Activated B cell treated with CpG ODN at 0.5 μM for 24 hours (primary cell): ENCODE results near the gene ANKRD28. TPM values are rescaled to one million over a fixed set of nuclear protein-coding genes. Genes with fewer than 3 reads are reported as not detected.

ENCODE experiments used
- ATAC-seq: fragments of 200-7000 bp; cut with Tn5 transposase; one replicate; pipeline ENCODE4 v1.10.0; 2021; ENCODE audit warnings: low read depth, mild to moderate bottlenecking, moderate library complexity
- CTCF ChIA-PET: fragments of 350-600 bp; sonication (Branson Sonifier 250); formaldehyde crosslinking; loops from one replicate; lab custom pipeline; 2021; ENCODE audit warnings: antibody characterized with exemption; lab: Charles Lee
- POLR2A ChIA-PET: fragments of 350-600 bp; sonication (Branson Sonifier 250); formaldehyde crosslinking; loops from one replicate; lab custom pipeline; 2021; ENCODE audit warnings: antibody characterized with exemption; lab: Charles Lee
- DNase-seq: peaks from one replicate; pipeline ENCODE4 v3.0.0; 2022
- H3K27ac Mint-ChIP-seq: one replicate; pipeline ENCODE4 v1.8.0; 2020; ENCODE audit warnings: mixed read lengths
- H3K27me3 Mint-ChIP-seq: one replicate; pipeline ENCODE4 v1.8.0; 2021; ENCODE audit warnings: mixed read lengths
- H3K36me3 Mint-ChIP-seq: one replicate; pipeline ENCODE4 v1.8.0; 2021; ENCODE audit warnings: low read depth, mixed read lengths
- H3K4me1 Mint-ChIP-seq: one replicate; pipeline ENCODE4 v1.8.0; 2021; ENCODE audit warnings: mixed read lengths
- H3K4me3 Mint-ChIP-seq: one replicate; pipeline ENCODE4 v1.8.0; 2020; ENCODE audit warnings: mild to moderate bottlenecking, mixed read lengths
- H3K9me3 Mint-ChIP-seq: one replicate; pipeline ENCODE4 v1.8.0; 2020; ENCODE audit warnings: mixed read lengths
- intact Hi-C: fragments of 100-400 bp; cut with micrococcal nuclease; formaldehyde crosslinking; loops from one replicate; pipeline ENCODE4 v1.15.1; 2024
- total RNA-seq: library from RNA; stranded (reverse); gene quantifications from 2 replicates; pipeline ENCODE4 v1.2.3, GENCODE V29; 2022
- TF ChIP-seq, protein P1 (sequence below): fragments of 200-600 bp; IDR thresholded peaks from one replicate; pipeline ENCODE4 v1.8.0; 2022; ENCODE audit warnings: antibody characterized with exemption, mild to moderate bottlenecking

Gene ANKRD28
- total RNA-seq, 1 donor from 2014 or later, result 29.9 TPM

- ATAC-seq (no peak), DNase-seq (no peak)
- intact Hi-C loops, result no loop called here
- TF ChIP-seq, protein P1, sequence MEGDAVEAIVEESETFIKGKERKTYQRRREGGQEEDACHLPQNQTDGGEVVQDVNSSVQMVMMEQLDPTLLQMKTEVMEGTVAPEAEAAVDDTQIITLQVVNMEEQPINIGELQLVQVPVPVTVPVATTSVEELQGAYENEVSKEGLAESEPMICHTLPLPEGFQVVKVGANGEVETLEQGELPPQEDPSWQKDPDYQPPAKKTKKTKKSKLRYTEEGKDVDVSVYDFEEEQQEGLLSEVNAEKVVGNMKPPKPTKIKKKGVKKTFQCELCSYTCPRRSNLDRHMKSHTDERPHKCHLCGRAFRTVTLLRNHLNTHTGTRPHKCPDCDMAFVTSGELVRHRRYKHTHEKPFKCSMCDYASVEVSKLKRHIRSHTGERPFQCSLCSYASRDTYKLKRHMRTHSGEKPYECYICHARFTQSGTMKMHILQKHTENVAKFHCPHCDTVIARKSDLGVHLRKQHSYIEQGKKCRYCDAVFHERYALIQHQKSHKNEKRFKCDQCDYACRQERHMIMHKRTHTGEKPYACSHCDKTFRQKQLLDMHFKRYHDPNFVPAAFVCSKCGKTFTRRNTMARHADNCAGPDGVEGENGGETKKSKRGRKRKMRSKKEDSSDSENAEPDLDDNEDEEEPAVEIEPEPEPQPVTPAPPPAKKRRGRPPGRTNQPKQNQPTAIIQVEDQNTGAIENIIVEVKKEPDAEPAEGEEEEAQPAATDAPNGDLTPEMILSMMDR, result no peak
- Mint-ChIP-seq H3K9me3 (no peaks in the 10 kb centered on the region), H3K4me3 (no peak overlapping the region), H3K27ac (no peak overlapping the region), H3K36me3 (peaks cover 47% of the 10 kb centered on the region), H3K27me3 (no peaks in the 10 kb centered on the region), H3K4me1 (no peaks in the 10 kb centered on the region)
- ChIA-PET POLR2A (no interaction called here), CTCF (no interaction called here)
These were observed 118.5 kb downstream of the ANKRD28 start for GRCh38 chr3:15679306-15679705.

DNA sequence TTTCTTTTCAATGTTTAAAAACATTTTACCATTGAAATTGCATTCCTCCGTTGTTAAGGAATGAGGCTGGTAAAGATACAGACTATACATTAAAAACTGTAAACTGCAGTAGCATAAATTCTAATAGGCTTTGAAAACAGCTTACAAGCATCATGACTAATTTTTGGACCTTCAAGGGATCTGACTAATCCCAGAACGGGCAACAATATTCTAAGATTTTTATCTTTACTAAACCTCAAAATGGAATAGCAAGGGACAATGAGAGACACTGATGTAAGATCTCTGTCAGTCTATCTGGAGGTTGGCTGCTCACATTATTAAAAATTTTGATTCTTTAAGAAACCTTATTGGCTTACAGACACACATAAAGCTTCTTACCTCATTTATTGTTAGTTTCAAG, 121.5 kb downstream of the ANKRD28 start:
- intact Hi-C loops, result no loop called here
- Mint-ChIP-seq H3K36me3 (peaks cover 33% of the 10 kb centered on the region), H3K27ac (no peak overlapping the region), H3K4me1 (no peaks in the 10 kb centered on the region), H3K27me3 (no peaks in the 10 kb centered on the region), H3K4me3 (no peak overlapping the region), H3K9me3 (no peaks in the 10 kb centered on the region)
- ATAC-seq (no peak), DNase-seq (no peak)
- POLR2A ChIA-PET, result no interaction called here
- CTCF ChIA-PET, result no interaction called here
- TF ChIP-seq, protein P1, result no peak

DNA sequence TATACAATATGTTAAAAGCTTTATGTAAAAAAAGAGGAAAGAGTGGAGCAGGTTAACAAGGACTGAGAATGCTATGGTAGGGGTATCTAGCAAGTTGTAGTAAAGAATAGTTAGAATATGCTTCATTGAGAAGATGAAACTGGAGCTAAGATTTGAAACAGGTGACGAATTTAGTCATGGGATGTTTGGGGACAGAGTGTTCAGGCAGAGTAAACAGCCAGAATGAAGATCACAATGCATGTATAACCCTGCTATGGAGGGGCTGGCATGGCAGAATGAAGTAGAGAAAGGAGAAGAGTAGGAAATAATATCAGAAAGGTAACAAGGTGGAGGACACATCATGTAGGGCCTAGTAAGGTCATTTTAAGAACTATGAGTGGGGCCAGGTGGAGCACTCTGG, 124.2 kb downstream of the ANKRD28 start:
- Mint-ChIP-seq H3K4me3 (no peak overlapping the region), H3K36me3 (peaks cover 44% of the 10 kb centered on the region), H3K27me3 (no peaks in the 10 kb centered on the region), H3K27ac (no peak overlapping the region), H3K9me3 (no peaks in the 10 kb centered on the region), H3K4me1 (no peaks in the 10 kb centered on the region)
- intact Hi-C loops, result no loop called here
- TF ChIP-seq, protein P1, result no peak
- no peak for ATAC-seq
- DNase-seq, result no peak
- ChIA-PET POLR2A (no interaction called here), CTCF (no interaction called here)

DNA sequence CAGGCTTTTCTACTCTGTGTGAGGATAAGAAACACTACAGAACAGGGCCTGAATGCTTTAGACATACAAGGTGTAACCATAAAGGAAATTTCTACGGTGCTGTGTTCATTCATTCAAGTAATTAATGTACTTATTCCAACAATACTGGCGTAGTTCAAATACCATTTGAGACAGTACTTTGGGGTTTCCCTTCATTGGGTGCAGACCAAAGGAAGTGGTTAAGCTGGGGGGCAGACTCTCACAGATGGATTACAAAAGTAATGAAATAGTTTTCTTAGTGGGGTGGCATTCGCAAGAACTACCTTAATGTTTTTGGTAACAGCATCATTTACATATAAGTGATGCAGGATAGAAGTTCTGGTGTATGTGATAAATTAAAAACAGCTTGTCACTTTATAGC, 130.3 kb downstream of the ANKRD28 start:
- ATAC-seq (peak; percentile 69), DNase-seq (no peak)
- CTCF ChIA-PET, result interaction anchor here (0.5 kb wide), 1 partner anchor 130 kb away, joined by 4 read pairs; no protein-coding TSS in a partner anchor
- peaks cover 14% of the 10 kb centered on the region for H3K4me1 Mint-ChIP-seq
- peaks cover under 1% of the 10 kb centered on the region for H3K9me3 Mint-ChIP-seq
- no peak overlapping the region for H3K27ac Mint-ChIP-seq
- TF ChIP-seq, protein P1, result no peak
- peaks cover 31% of the 10 kb centered on the region for H3K36me3 Mint-ChIP-seq
- POLR2A ChIA-PET, result interaction anchor here (1.0 kb wide), 1 partner anchor 20 kb away, joined by 3 read pairs; no protein-coding TSS in a partner anchor
- intact Hi-C loops, result loop anchor here (1.0 to 2.0 kb wide), 2 partner anchors 20 to 37 kb away; no protein-coding TSS in a partner anchor
- H3K27me3 Mint-ChIP-seq, result no peaks in the 10 kb centered on the region
- H3K4me3 Mint-ChIP-seq, result no peak overlapping the region

DNA sequence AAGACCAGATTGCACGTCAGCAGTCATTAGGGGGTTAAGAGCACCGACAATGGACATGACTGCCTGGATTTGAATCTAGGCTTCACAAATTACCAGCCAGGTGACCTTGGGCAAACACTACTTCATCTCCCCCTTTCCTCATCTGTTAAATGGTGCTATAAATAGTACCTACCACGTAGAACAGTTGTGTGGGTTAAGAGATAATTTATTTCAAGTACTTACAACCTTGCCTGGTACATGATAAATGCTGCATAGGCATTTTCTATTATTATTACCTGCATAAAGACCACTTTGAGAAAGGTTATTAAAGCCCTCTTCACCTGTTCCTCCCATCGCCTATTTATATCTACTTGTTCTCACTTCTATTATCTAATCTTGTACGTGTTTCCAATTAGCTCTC, 131.5 kb downstream of the ANKRD28 start:
- H3K27ac Mint-ChIP-seq, result no peak overlapping the region

More for the DNA sequence above, 131.5 kb downstream of the ANKRD28 start:
- Mint-ChIP-seq H3K36me3 (peaks cover 26% of the 10 kb centered on the region), H3K4me1 (peaks cover 14% of the 10 kb centered on the region), H3K4me3 (no peak overlapping the region), H3K27me3 (no peaks in the 10 kb centered on the region), H3K9me3 (peaks cover 3% of the 10 kb centered on the region)
- DNase-seq (no peak), ATAC-seq (no peak)
- POLR2A ChIA-PET, result no interaction called here
- CTCF ChIA-PET, result no interaction called here
- intact Hi-C loops, result loop anchor here (2.0 kb wide), 1 partner anchor 35 kb away; no protein-coding TSS in a partner anchor
- TF ChIP-seq, protein P1, result no peak
